ENCODE data around the gene MRPL45.

DNA sequence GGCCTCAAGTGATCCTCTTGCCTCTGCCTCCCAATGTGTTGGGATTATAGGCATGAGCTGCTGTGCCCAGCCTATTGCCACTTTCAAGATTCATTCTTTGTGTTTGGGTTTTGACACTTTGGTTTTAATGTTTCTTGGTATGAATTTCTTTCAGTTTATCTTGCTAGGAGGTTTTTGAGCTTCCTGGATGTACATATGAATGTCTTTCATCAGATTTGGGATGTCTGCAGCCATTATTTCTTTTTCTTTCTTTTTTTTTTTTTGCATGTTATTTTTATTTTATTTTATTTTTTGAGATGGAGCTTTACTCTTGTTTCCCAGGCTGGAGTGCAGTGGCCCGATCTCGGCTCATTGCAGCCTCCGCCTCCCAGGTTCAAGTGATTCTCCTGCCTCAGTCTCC lies 18.5 kb downstream of the MRPL45 start:
- TF ChIP-seq, protein P1, sequence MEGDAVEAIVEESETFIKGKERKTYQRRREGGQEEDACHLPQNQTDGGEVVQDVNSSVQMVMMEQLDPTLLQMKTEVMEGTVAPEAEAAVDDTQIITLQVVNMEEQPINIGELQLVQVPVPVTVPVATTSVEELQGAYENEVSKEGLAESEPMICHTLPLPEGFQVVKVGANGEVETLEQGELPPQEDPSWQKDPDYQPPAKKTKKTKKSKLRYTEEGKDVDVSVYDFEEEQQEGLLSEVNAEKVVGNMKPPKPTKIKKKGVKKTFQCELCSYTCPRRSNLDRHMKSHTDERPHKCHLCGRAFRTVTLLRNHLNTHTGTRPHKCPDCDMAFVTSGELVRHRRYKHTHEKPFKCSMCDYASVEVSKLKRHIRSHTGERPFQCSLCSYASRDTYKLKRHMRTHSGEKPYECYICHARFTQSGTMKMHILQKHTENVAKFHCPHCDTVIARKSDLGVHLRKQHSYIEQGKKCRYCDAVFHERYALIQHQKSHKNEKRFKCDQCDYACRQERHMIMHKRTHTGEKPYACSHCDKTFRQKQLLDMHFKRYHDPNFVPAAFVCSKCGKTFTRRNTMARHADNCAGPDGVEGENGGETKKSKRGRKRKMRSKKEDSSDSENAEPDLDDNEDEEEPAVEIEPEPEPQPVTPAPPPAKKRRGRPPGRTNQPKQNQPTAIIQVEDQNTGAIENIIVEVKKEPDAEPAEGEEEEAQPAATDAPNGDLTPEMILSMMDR (IDR thresholded peaks at IDR 0.05; ENCODE audit: low read depth, low read length), result no peak
- no peak for TF ChIP-seq EZH2phosphoT487 (IDR thresholded peaks at IDR 0.05; ENCODE audit: low read depth)

All from OCI-LY3 (cell line).